Heart left ventricle (tissue), 16 donors: ENCODE data around the gene MIDN. TPM values are rescaled to one million over a fixed set of nuclear protein-coding genes. Genes with fewer than 3 reads are reported as not detected.
"Not testable (repeated sequence)": the region's sequence is repeated elsewhere in the genome, so short reads cannot be mapped to it uniquely, and the experiment has no call there.

ENCODE experiments used
- ATAC-seq, 4 donors: fragments of 200-7000 bp; cut with Tn5 transposase; one replicate each; pipeline ENCODE4 v1.9.1; 2020 to 2022; ENCODE audit warnings: moderate library complexity in 4 of 4, mild to moderate bottlenecking in 3 of 4, moderate number of reproducible peaks in 1 of 4
- DNase-seq, 5 donors: peaks; one replicate each; pipeline ENCODE4 v3.0.0-alpha.2; 2020
- H3K27ac ChIP-seq, 12 donors: fragments of 200-600 bp; sonication (generic) in 4 of 12; one replicate each; pipeline versions ENCODE4 v1.5.0 to v1.8.0; 2016 to 2022; ENCODE audit warnings: mild to moderate bottlenecking in 2 of 12
- H3K27me3 ChIP-seq, 9 donors: fragments of 200-600 bp; sonication (generic) in 2 of 9; one replicate each; pipeline versions ENCODE4 v1.5.1 to v1.8.0; 2016 to 2022; ENCODE audit warnings: mild to moderate bottlenecking in 3 of 9
- H3K36me3 ChIP-seq, 9 donors: fragments of 200-600 bp; sonication (generic) in 2 of 9; one replicate each; pipeline versions ENCODE4 v1.5.0 to v1.8.0; 2018 to 2022; ENCODE audit warnings: mild to moderate bottlenecking in 2 of 9
- H3K4me1 ChIP-seq, 12 donors: fragments of 200-600 bp; sonication (generic) in 4 of 12; one replicate each; pipeline versions ENCODE4 v1.5.0 to v1.8.0; 2016 to 2022; ENCODE audit warnings: mild to moderate bottlenecking in 3 of 12
- H3K4me3 ChIP-seq, 12 donors: fragments of 200-600 bp; sonication (generic) in 4 of 12; one replicate each; pipeline versions ENCODE4 v1.5.0 to v1.8.0; 2017 to 2022; ENCODE audit warnings: mild to moderate bottlenecking in 9 of 12, moderate library complexity in 4 of 12
- H3K9me3 ChIP-seq, 12 donors: fragments of 200-600 bp; sonication (generic) in 4 of 12; one replicate each; pipeline versions ENCODE4 v1.5.0 to v1.8.0; 2016 to 2022; ENCODE audit warnings: mild to moderate bottlenecking in 1 of 12
- CTCF ChIP-seq, 12 donors: fragments of 200-600 bp; sonication (generic) in 4 of 12; IDR thresholded peaks; one replicate each; pipeline versions ENCODE4 v1.5.0 to v1.8.0; 2018 to 2022; ENCODE audit warnings: antibody characterized with exemption in 12 of 12, mild to moderate bottlenecking in 5 of 12
- POLR2A ChIP-seq, 2 donors: fragments of 450-650 bp; IDR thresholded peaks; one replicate each; pipeline ENCODE4 v1.6.1; 2017; ENCODE audit warnings: antibody characterized with exemption in 2 of 2, mild to moderate bottlenecking in 2 of 2, moderate library complexity in 2 of 2
- WGBS, 4 donors: extraction: QIAGEN DNeasy Blood & Tissue Kit in 2 of 4; methylation state at CpG; one replicate each; pipeline versions ENCODE4 v1.1.5 to v1.1.7; 2013 to 2018; 5-methylcytosine and 5-hydroxymethylcytosine counted together
- intact Hi-C, 10 donors: fragments of 100-400 bp; cut with DNase I; formaldehyde crosslinking; loops; one replicate each; pipeline versions ENCODE4 v1.11.1 to v1.14.2; 2022
- polyA plus RNA-seq, 2 donors: library from polyadenylated mRNA; stranded (reverse); fragments of 200-250 nt; gene quantifications; one replicate each; pipeline ENCODE4 v1.2.3, GENCODE V29; 2013
- total RNA-seq, 9 donors: library from RNA; depleted of rRNA in 2 of 9; stranded (reverse); fragments of >200 nt in 2 of 9; fragmentation: NEBNext Ultra II Directional in 3 of 9; extraction: Animal tissue kit (Norgen Biotek cat#: 25700) in 3 of 9; gene quantifications; one replicate each; pipeline versions ENCODE4 v1.1.0 to v1.2.4, GENCODE V29; 2016 to 2023
- donor health status: ischemic (EF 13 %, LVEDD 7.1; RV severe dilation, severe dysfunction).
- donor health status: healthy with polysubstance abuse.
- donor health status: DM: no; HTN: yes; CAD: no.
- donor health status: DM: no; HTN: no; CAD: no.
- donor health status: ischemic (EF 25% LVEDD 6.9; RV normal size, moderate dysfunction).
- donor health status: ischemic (EF 25% LVEDD 5.7; RV mildly dilated, moderate dysfunction).
- donor health status: healthy.
- donor health status: DM: yes; HTN: yes; CAD: no.
- donor health status: ischemic (EF 35%, LVEDD 5.7; RV mildly dilated, moderate dysfunction).
- donor health status: nonischemic (EF 11% LVEDD 7.7; RV severe dilation, severe dysfunction).
- donor health status: DM: yes; HTN: yes; CAD: no.
- donor health status: PGD.
- donor health status: ischemic (EF 29% LVEDD 5.4; RV normal size, mild dysfunction).
- donor health status: nonischemic (EF 23%, LVEDD 6.1; RV moderate dilation, normal function).

MIDN gene
- total and polyA plus RNA-seq, 11 donors, result 25.8 to 115 (median 50.7) TPM

- Histone ChIP-seq H3K4me1 (peaks cover 15 to 84% (median 74%) of the 10 kb centered on the region in 12 donors), H3K36me3 (peaks cover 0 to 3% (median 0%) of the 10 kb centered on the region in 9 donors), H3K9me3 (no peaks in the 10 kb centered on the region), H3K4me3 (peak overlapping the region in 10 of 12 donors; percentile 3 to 99 (median 92)), H3K27me3 (no peaks in the 10 kb centered on the region), H3K27ac (peak overlapping the region; percentile 91 to 100 (median 99))
- TF ChIP-seq POLR2A (IDR thresholded peaks at IDR 0.05) (peak in 1 of 2 donors; percentile 35), CTCF (IDR thresholded peaks at IDR 0.05) (peak; percentile 90 to 99 (median 94))
- peak; percentile 89 to 94 (median 92) for DNase-seq
- WGBS, 4 donors, result 38 to 71% (median 39%) methylated on average over 7 to 33 of the region's 33 CpGs
- ATAC-seq, result peak; percentile 35 to 56 (median 36)
- intact Hi-C loops, result loop anchor here (1.0 to 10.0 kb wide), 5 partner anchors 22 to 319 kb away; partner anchors contain the start of gene ARID3A (in 1 of the 10)
These were observed 4.4 kb upstream of the MIDN start for GRCh38 chr19:1243768-1244692.

GRCh38 chr19:1244693-1245451, 3.5 kb upstream of the MIDN start:
- 12 to 22% (median 16%) methylated on average over 8 to 31 of the region's 31 CpGs for WGBS, 4 donors

GRCh38 chr19:1245494-1246264, 2.7 kb upstream of the MIDN start:
- Histone ChIP-seq H3K36me3 (peaks cover 0 to 12% (median 4%) of the 10 kb centered on the region in 9 donors), H3K4me1 (peaks cover 15 to 72% (median 65%) of the 10 kb centered on the region in 12 donors), H3K9me3 (no peaks in the 10 kb centered on the region), H3K4me3 (peak overlapping the region in 4 of 12 donors; percentile 9 to 97 (median 44)), H3K27me3 (no peaks in the 10 kb centered on the region), H3K27ac (peak overlapping the region; percentile 91 to 100 (median 99))
- WGBS, 4 donors, result 33 to 49% (median 45%) methylated on average over 18 to 26 of the region's 26 CpGs
- peak; percentile 35 to 52 (median 49) for ATAC-seq
- peak in 1 of 2 donors; percentile 51 for TF ChIP-seq POLR2A (IDR thresholded peaks at IDR 0.05)
- TF ChIP-seq CTCF (IDR thresholded peaks at IDR 0.05), result no peak
- peak; percentile 82 to 95 (median 86) for DNase-seq
- intact Hi-C loops, result loop anchor here in 2 of 10 donors (2.0 to 10.0 kb wide), 2 partner anchors 21 to 321 kb away; partner anchors contain the start of gene ARID3A (in 1 of the 2)

More at GRCh38 chr19:1244693-1245451, 3.5 kb upstream of the MIDN start:
- peak overlapping the region; percentile 91 to 100 (median 99) for H3K27ac ChIP-seq
- DNase-seq (peak; percentile 80 to 92 (median 91)), ATAC-seq (peak; percentile 22 to 30 (median 26))
- peaks cover 0 to 5% (median 1%) of the 10 kb centered on the region in 9 donors for H3K36me3 ChIP-seq
- peaks cover 15 to 80% (median 70%) of the 10 kb centered on the region in 12 donors for H3K4me1 ChIP-seq
- intact Hi-C loops, result loop anchor here (1.0 to 10.0 kb wide), 5 partner anchors 21 to 320 kb away; partner anchors contain the start of gene ARID3A (in 1 of the 10)
- no peaks in the 10 kb centered on the region for H3K27me3 ChIP-seq
- TF ChIP-seq CTCF (IDR thresholded peaks at IDR 0.05) (peak in 1 of 12 donors; percentile 1), POLR2A (IDR thresholded peaks at IDR 0.05) (no peak)
- no peaks in the 10 kb centered on the region for H3K9me3 ChIP-seq
- H3K4me3 ChIP-seq, result peak overlapping the region in 9 of 12 donors; percentile 3 to 97 (median 34)

- H3K36me3 ChIP-seq, result peaks cover 0 to 16% (median 8%) of the 10 kb centered on the region in 9 donors
- not testable (repeated sequence) for ATAC-seq, H3K9me3 ChIP-seq, H3K27me3 ChIP-seq
- peak overlapping the region; percentile 74 to 100 (median 99) for H3K27ac ChIP-seq
- intact Hi-C loops, result loop anchor here in 1 of 10 donors (10.0 kb wide), 1 partner anchor 322 kb away; the partner anchor contains the start of gene ARID3A
- WGBS, 4 donors, result 60 to 68% (median 64%) methylated on average over 25 to 27 of the region's 27 CpGs
- DNase-seq, result peak in 3 of 5 donors; percentile 39 to 72 (median 54)
- peaks cover 10 to 72% (median 59%) of the 10 kb centered on the region in 12 donors for H3K4me1 ChIP-seq
- peak overlapping the region in 1 of 12 donors; percentile 0 for H3K4me3 ChIP-seq
These were observed 1.9 kb upstream of the MIDN start for GRCh38 chr19:1246265-1247087.
